ENCODE results near the gene ACCS.

Gene ACCS

DNA sequence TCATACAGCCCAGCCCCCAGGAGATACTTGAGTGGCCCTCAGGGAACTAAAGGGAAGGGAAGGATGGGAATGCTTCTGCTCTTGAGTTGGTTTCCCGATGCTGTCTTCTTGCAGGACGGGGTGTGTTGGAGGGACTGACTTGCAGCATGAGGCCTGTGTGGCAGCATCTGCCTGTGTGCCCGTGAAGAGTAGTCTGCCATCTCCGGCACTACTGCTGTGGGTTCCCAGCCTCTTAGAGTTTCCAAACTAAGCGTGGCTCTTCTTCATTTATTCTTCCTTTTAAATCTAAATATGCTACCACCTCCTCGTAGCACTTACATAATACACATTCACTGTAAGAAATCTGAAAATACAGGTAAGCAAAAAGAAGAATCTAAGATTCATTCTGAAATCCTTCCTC is 42.2 kb downstream of the ACCS start:
- Mint-ChIP-seq H3K27me3 (ENCODE audit: low read depth, poor library complexity) (peaks cover 3% of the 10 kb centered on the region), H3K4me1 (peaks cover 12% of the 10 kb centered on the region), H3K4me3 (no peak overlapping the region), H3K9me3 (no peaks in the 10 kb centered on the region), H3K27ac (no peak overlapping the region), H3K36me3 (ENCODE audit: low read depth) (peaks cover 24% of the 10 kb centered on the region)
- no peak for DNase-seq
- TF ChIP-seq, protein P1, sequence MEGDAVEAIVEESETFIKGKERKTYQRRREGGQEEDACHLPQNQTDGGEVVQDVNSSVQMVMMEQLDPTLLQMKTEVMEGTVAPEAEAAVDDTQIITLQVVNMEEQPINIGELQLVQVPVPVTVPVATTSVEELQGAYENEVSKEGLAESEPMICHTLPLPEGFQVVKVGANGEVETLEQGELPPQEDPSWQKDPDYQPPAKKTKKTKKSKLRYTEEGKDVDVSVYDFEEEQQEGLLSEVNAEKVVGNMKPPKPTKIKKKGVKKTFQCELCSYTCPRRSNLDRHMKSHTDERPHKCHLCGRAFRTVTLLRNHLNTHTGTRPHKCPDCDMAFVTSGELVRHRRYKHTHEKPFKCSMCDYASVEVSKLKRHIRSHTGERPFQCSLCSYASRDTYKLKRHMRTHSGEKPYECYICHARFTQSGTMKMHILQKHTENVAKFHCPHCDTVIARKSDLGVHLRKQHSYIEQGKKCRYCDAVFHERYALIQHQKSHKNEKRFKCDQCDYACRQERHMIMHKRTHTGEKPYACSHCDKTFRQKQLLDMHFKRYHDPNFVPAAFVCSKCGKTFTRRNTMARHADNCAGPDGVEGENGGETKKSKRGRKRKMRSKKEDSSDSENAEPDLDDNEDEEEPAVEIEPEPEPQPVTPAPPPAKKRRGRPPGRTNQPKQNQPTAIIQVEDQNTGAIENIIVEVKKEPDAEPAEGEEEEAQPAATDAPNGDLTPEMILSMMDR (IDR thresholded peaks at IDR 0.05): no peak

GRCh38 chr11:44110231-44110679 is 44.2 kb downstream of the ACCS start:
- Mint-ChIP-seq H3K27ac (no peak overlapping the region), H3K9me3 (no peaks in the 10 kb centered on the region), H3K4me3 (no peak overlapping the region), H3K27me3 (ENCODE audit: low read depth, poor library complexity) (peaks cover 3% of the 10 kb centered on the region), H3K36me3 (ENCODE audit: low read depth) (peaks cover 42% of the 10 kb centered on the region), H3K4me1 (peaks cover 18% of the 10 kb centered on the region)
- peak; percentile 69 for DNase-seq
- TF ChIP-seq, protein P1 (IDR thresholded peaks at IDR 0.05): peak; percentile 80

DNA sequence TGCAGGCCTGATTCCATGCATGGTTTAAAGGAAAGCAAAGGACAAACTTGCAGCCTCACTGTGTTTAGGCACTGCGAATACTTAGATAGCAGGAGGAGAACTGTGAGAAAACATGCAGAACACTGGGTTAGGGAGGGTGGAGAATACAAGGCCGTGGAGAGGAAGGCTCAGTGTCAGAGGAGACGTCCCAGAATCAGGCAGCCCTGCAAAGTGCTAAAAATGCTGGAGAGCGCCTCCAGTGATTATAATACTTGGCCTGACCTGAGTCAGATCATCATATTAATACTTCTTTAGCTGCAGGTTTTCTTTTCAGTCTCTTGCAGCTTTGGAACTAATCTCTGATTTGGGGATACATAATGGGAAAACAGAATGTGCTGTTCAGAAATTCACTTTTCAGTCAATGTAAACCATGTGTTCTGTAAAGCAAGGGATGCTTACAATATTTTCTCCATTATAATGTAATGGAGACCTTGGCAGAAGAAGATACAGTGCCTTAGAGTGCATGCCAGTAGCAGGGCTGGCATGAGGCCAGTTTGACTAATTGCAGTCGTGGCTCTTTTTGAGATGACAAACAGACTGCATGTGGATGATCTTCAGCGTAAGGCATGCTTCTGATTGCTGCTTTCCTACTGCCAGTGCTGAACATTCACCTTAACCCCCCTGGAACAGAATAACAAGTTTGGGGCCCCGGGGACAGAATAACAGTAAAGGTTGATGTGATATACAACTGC is 46.2 kb downstream of the ACCS start:
- TF ChIP-seq, protein P1 (IDR thresholded peaks at IDR 0.05): no peak
- peaks cover 3% of the 10 kb centered on the region for H3K27me3 Mint-ChIP-seq (ENCODE audit: low read depth, poor library complexity)
- H3K4me1 Mint-ChIP-seq: peaks cover 18% of the 10 kb centered on the region
- no peak for DNase-seq
- no peak overlapping the region for H3K27ac Mint-ChIP-seq
- H3K4me3 Mint-ChIP-seq: no peak overlapping the region
- H3K9me3 Mint-ChIP-seq: no peaks in the 10 kb centered on the region
- H3K36me3 Mint-ChIP-seq (ENCODE audit: low read depth): peaks cover 61% of the 10 kb centered on the region

GRCh38 chr11:44113018-44113417 is 46.9 kb downstream of the ACCS start:
- DNase-seq: no peak
- Mint-ChIP-seq H3K4me1 (peaks cover 18% of the 10 kb centered on the region), H3K36me3 (ENCODE audit: low read depth) (peaks cover 60% of the 10 kb centered on the region), H3K27me3 (ENCODE audit: low read depth, poor library complexity) (peaks cover 3% of the 10 kb centered on the region), H3K4me3 (no peak overlapping the region), H3K27ac (no peak overlapping the region), H3K9me3 (no peaks in the 10 kb centered on the region)
- TF ChIP-seq, protein P1 (IDR thresholded peaks at IDR 0.05): no peak

DNA sequence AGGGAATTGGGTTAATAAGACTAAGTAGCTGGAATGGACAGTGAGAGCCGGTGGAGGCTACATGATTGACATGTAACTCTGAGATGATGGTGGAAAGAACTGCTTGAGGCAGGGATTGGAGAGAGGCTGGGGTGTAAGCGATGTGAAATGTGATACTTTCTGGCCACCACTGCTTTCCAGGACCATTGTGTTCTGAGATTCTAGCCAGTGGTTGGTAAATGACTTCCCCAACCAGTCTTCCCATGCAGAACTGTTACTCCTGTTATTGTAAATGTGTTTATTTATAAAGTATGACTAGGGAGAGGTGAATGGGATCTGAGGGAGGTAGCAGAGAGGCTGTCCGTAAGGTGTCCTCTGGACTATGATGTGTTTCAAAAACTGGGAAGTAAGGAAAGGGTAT is 47.5 kb downstream of the ACCS start:
- Mint-ChIP-seq H3K36me3 (ENCODE audit: low read depth) (peaks cover 56% of the 10 kb centered on the region), H3K27ac (no peak overlapping the region), H3K9me3 (no peaks in the 10 kb centered on the region), H3K27me3 (ENCODE audit: low read depth, poor library complexity) (peaks cover 3% of the 10 kb centered on the region), H3K4me1 (peaks cover 18% of the 10 kb centered on the region), H3K4me3 (no peak overlapping the region)
- DNase-seq: no peak
- TF ChIP-seq, protein P1 (IDR thresholded peaks at IDR 0.05): no peak

Data from nephron progenitor cell (in vitro differentiated cells).